H1 (cell line): ENCODE data around the gene MPST. TPM values are rescaled to one million over a fixed set of nuclear protein-coding genes. Genes with fewer than 3 reads are reported as not detected.

Experiments
- TAF7 ChIP-seq: optimal IDR thresholded peaks from 2 replicates; pipeline ENCODE3; 2011; ENCODE audit warnings: low read depth, mild to moderate bottlenecking, inconsistent platforms, low read length, moderate library complexity, borderline replicate concordance
- polyA plus RNA-seq, 7 experiments: library from polyadenylated mRNA; depleted of rRNA in 3 of 7; stranded (reverse) in 5 of 7; unstranded in 2 of 7; fragments of >200 nt in 5 of 7; fragments of 200-250 nt in 2 of 7; gene quantifications; 1 replicate in 5 of 7; 2 replicates in 1 of 7; 4 replicates in 1 of 7; pipeline versions ENCODE4 v1.2.1 to v1.2.3, GENCODE V29; 2011 to 2013; ENCODE audit warnings: missing spikeins in 2 of 7, mixed read lengths in 2 of 7
- total RNA-seq: library from RNA; stranded (reverse); fragmentation: NEBNext Ultra II Directional; extraction: Animal tissue kit (Norgen Biotek cat#: 25700); gene quantifications from 2 replicates; pipeline ENCODE4 v1.2.1, GENCODE V29; 2021

Gene MPST
- total and polyA plus RNA-seq, 2 of the 8 experiments (the other 6 are each of a cell fraction or from before 2014, with no cell fraction given) = 86.0 to 124 TPM

GRCh38 chr22:37015587-37015878 lies 4.0 kb upstream of the MPST start (continued):
- no peak for TF ChIP-seq TAF7
